Activated CD8-positive, alpha-beta T cell treated with anti-CD3 and anti-CD28 coated beads, Interleukin-2, amount 10 ng/mL, durations not matched to agents 7 days and 5 days (primary cell): Measurements from ENCODE around the gene TAF4. TPM values are rescaled to one million over a fixed set of nuclear protein-coding genes. Genes with fewer than 3 reads are reported as not detected.
"Not testable (repeated sequence)": the region's sequence is repeated elsewhere in the genome, so short reads cannot be mapped to it uniquely, and the experiment has no call there.

Source experiments
- ATAC-seq: fragments of 150-1000 bp; cut with Tn5 transposase; one replicate; pipeline ENCODE4 v1.10.0; 2021; ENCODE audit warnings: moderate library complexity
- CTCF ChIA-PET: fragments of 350-600 bp; sonication (Branson Sonifier 250); formaldehyde crosslinking; loops from one replicate; lab custom pipeline; 2021; ENCODE audit warnings: antibody characterized with exemption; lab: Charles Lee
- POLR2A ChIA-PET: fragments of 350-600 bp; sonication (Branson Sonifier 250); formaldehyde crosslinking; loops from one replicate; lab custom pipeline; 2021; ENCODE audit warnings: antibody characterized with exemption; lab: Charles Lee
- DNase-seq: peaks from one replicate; pipeline ENCODE4 v3.0.0-alpha.2; 2020
- H3K27ac Mint-ChIP-seq: one replicate; pipeline ENCODE4 v1.8.0; 2021; ENCODE audit warnings: mild to moderate bottlenecking, mixed read lengths
- H3K27me3 Mint-ChIP-seq: one replicate; pipeline ENCODE4 v1.8.0; 2021; ENCODE audit warnings: low read depth, mixed read lengths
- H3K36me3 Mint-ChIP-seq: one replicate; pipeline ENCODE4 v1.8.0; 2021; ENCODE audit warnings: low read depth, mixed read lengths
- H3K4me1 Mint-ChIP-seq: one replicate; pipeline ENCODE4 v1.8.0; 2021; ENCODE audit warnings: low read depth, mixed read lengths
- H3K4me3 Mint-ChIP-seq: one replicate; pipeline ENCODE4 v1.8.0; 2021; ENCODE audit warnings: mild to moderate bottlenecking, mixed read lengths
- H3K9me3 Mint-ChIP-seq: one replicate; pipeline ENCODE4 v1.8.0; 2022; ENCODE audit warnings: mixed read lengths; ENCODE audit not compliant: insufficient read depth
- total RNA-seq, 2 experiments: library from RNA; stranded (reverse); gene quantifications; one replicate each; pipeline ENCODE4 v1.2.3, GENCODE V29; 2021

TAF4 gene
- total RNA-seq, 2 experiments from 2014 or later = 24.0 to 24.1 TPM

GRCh38 chr20:61978491-61978890 is 87.2 kb downstream of the TAF4 start:
- ChIA-PET POLR2A (no interaction called here), CTCF (no interaction called here)
- no peaks in the 10 kb centered on the region for H3K27me3 Mint-ChIP-seq
- H3K4me3 Mint-ChIP-seq = no peak overlapping the region
- H3K27ac Mint-ChIP-seq = no peak overlapping the region
- ATAC-seq = no peak
- no peak for DNase-seq
- peaks cover 12% of the 10 kb centered on the region for H3K9me3 Mint-ChIP-seq
- H3K36me3 Mint-ChIP-seq = peaks cover 42% of the 10 kb centered on the region
- peaks cover 10% of the 10 kb centered on the region for H3K4me1 Mint-ChIP-seq

- Mint-ChIP-seq H3K9me3 (peaks cover 12% of the 10 kb centered on the region), H3K27ac (no peak overlapping the region), H3K4me3 (no peak overlapping the region), H3K4me1 (peaks cover 10% of the 10 kb centered on the region), H3K36me3 (peaks cover 52% of the 10 kb centered on the region), H3K27me3 (no peaks in the 10 kb centered on the region)
- POLR2A ChIA-PET = no interaction called here
- DNase-seq (no peak), ATAC-seq (no peak)
- CTCF ChIA-PET = no interaction called here
These were observed 88.3 kb downstream of the TAF4 start for GRCh38 chr20:61977419-61977786.

DNA sequence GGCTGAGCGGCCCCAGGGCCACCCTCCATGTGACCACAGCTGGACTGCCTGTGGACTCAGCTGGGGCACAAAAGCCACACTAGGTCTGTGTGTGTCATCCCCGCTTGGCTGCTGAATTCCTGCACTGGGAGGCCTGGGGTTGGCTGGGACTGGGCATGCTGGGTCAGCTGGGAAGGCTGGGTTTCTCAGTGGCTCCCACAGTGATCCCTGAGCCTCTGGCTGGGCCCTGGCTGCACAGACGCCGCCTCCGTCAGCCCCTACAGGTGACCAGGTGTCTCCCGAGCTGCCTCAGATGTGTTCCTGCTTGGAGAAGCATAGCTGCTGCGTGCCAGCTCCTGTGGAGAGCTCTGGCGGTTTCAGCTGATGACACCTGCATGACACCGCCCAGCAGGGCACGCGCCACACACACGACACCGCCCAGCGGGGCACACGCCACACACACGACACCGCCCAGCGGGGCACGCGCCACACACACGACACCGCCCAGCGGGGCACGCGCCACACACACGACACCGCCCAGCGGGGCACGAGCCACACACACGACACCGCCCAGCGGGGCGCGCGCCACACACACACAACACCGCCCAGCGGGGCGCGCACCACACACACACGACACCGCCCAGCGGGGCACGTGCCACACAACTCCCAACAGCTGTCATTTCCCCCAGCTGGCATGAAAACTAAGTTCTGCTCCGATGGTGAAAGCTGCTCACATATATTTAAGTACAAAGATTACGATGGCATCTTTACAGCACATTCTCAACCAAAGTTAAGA is 88.8 kb downstream of the TAF4 start:
- Mint-ChIP-seq H3K9me3 (peaks cover 12% of the 10 kb centered on the region), H3K4me1 (peaks cover 5% of the 10 kb centered on the region), H3K27ac (no peak overlapping the region), H3K36me3 (peaks cover 48% of the 10 kb centered on the region), H3K4me3 (no peak overlapping the region), H3K27me3 (no peaks in the 10 kb centered on the region)
- DNase-seq (no peak), ATAC-seq (no peak)
- CTCF ChIA-PET = no interaction called here
- POLR2A ChIA-PET = no interaction called here

DNA sequence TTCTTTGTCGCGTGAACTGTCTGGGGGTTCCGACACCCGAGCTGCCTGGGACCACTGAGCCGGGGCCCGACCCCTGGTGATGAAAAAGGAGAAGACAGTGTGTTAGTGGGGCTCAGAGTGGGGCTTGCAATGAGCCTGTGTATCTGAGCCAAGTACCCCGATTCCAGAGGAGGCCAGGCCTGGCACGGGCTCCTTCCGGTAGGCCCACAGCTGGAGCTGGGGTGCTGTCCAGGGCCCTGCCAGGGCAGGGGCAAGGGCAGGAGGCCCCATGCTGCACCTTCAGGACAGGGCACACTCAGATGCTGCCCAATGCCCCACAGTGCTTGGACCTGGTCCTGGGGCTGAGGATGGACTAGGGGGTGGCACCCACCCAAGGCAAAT is 89.4 kb downstream of the TAF4 start:
- no peak overlapping the region for H3K27ac Mint-ChIP-seq
- POLR2A ChIA-PET = no interaction called here
- no peak for ATAC-seq
- H3K36me3 Mint-ChIP-seq = peaks cover 45% of the 10 kb centered on the region
- peaks cover 10% of the 10 kb centered on the region for H3K9me3 Mint-ChIP-seq
- CTCF ChIA-PET = no interaction called here
- DNase-seq = no peak
- no peak overlapping the region for H3K4me3 Mint-ChIP-seq
- H3K27me3 Mint-ChIP-seq = no peaks in the 10 kb centered on the region
- H3K4me1 Mint-ChIP-seq = peaks cover 3% of the 10 kb centered on the region

DNA sequence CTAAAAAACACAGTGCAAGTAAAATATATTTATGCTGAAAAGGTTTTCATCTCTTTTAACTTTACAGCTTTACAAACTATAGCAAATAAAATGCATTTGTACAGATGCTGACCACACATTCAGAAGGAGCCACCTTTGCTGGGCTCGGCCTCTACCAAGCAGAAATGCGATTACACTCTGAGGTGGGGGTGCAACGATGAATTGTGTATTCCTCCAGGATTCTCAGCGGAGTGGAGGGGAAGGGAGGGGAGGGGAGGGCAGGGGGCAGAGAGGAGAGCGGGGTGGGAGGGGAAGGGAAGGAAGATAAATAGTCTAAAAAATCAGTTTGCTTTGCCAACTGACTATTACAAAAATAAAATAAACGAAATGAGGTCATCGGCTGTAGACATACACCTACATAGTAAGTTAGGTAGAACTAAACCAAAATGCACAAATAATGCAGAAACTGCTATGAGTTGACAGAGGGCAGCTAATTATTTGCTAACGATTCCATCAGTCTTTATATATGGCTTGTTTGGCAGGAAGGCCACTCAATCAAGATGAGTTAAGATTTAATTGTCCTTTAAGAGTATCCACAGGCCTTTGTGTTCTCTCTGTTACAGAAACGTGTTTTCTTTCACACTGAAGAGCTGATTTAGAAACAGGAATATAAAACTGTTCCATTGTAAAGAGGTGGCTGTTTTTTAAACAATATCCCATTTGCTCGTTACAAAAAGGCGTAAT is 90.1 kb downstream of the TAF4 start:
- H3K9me3 Mint-ChIP-seq = peaks cover 3% of the 10 kb centered on the region
- H3K4me3 Mint-ChIP-seq = no peak overlapping the region
- ChIA-PET POLR2A (no interaction called here), CTCF (no interaction called here)
- no peaks in the 10 kb centered on the region for H3K4me1 Mint-ChIP-seq
- no peak for ATAC-seq
- no peak for DNase-seq
- H3K27me3 Mint-ChIP-seq = no peaks in the 10 kb centered on the region
- peaks cover 39% of the 10 kb centered on the region for H3K36me3 Mint-ChIP-seq
- H3K27ac Mint-ChIP-seq = no peak overlapping the region

DNA sequence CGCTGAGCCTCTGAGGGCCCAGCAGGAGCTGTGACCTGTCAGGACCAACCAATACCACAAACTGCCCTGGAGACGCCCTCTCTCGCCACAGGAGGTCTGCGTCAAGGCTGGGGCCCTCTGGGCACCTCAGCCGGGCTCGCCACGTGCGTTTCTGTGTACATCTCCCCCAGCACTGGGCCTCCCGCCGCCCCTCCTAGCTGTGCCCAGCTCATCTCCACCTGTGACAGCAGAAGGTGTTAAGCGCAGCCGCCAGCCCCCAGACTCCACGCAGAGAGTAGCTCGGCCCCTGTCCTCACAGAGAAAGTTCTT is 91.4 kb downstream of the TAF4 start:
- CTCF ChIA-PET = no interaction called here
- DNase-seq = no peak
- Mint-ChIP-seq H3K4me3 (no peak overlapping the region), H3K9me3 (no peaks in the 10 kb centered on the region), H3K27ac (no peak overlapping the region), H3K36me3 (peaks cover 36% of the 10 kb centered on the region), H3K27me3 (no peaks in the 10 kb centered on the region), H3K4me1 (no peaks in the 10 kb centered on the region)
- ATAC-seq = no peak
- POLR2A ChIA-PET = no interaction called here

DNA sequence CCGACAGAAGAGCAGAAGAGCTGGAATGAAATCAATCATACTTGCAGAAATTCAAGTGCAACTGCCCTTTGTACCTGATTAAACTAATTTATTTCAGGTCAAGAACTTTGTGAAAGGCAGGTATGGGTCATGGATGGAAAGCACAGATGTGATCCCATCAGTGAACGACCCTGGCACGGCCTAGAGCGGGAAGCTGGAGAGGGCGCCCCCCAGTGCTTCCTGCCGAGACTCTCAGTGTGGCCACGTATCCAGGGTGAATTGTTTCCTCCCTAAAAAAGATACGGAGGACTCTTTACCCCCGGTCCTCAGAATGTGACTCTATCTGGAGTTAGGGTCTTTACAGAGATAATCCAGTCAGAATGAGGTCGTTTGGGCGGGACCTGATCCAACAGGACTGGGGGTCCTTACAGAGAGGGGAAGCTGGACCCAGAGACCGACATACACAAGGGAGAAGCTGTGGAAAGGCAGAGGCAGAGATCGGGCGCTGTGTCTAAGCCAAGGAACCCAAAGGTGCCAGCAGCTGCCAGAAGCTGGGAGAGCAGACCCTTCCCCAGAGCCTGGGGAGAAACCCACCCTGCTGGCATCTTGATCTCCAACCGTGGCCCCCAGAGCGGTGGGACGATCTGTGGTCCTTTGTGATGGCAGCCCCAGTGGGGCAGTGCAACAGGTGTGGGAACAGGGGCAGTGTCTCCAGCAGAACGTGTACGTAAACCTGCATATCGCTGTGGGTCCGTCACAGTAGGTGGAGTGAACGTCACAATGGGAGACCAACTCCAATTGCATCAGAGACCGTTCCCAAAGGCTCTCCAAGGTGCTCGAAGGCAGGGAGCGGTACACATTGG is 91.9 kb downstream of the TAF4 start:
- no peak overlapping the region for H3K27ac Mint-ChIP-seq
- CTCF ChIA-PET = no interaction called here
- peaks cover 31% of the 10 kb centered on the region for H3K36me3 Mint-ChIP-seq
- no peaks in the 10 kb centered on the region for H3K27me3 Mint-ChIP-seq
- DNase-seq (no peak), ATAC-seq (no peak)
- H3K9me3 Mint-ChIP-seq = no peaks in the 10 kb centered on the region
- H3K4me3 Mint-ChIP-seq = no peak overlapping the region
- POLR2A ChIA-PET = no interaction called here
- H3K4me1 Mint-ChIP-seq = no peaks in the 10 kb centered on the region

DNA sequence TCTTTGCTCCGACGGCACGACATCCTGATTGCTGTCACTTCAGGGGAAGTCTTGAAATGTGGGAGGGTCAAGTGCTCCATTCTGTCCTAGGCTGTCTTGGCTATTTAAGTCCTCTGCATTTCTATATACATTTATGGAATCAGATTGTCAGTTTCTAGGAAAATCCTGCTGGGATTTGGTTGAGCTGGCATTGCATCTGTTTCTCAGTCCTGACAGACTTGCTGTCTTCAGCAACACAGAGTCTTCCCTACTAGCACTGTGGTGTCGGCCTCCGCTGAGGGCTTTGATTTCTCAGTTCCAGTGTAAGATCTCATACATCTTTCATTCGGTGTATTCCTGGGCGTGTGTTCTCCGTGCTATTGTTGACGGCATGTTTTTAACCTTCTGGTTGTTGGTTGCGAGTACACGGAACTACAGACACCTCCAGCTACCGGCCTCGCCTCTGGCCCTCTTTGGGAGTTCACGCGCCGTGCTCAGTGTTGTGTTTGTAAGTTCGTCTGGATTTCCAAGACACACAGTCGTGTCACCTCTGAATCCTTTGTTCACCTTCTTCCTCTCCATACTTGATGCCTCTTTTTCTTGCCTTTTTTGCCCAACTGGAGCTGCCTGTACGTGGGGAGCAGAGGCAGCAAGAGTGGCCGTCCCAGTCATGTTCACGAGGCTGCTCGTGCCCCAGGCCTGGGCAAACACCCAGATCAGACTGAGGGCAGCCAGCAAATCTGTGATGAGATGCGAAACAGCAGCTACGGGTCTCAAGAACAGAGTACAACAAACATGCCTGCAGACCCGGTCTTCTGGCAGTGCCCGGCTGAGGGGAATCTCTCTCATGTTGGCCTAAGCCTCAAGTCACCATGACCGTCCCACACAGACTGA is 92.8 kb downstream of the TAF4 start:
- no peak overlapping the region for H3K4me3 Mint-ChIP-seq
- no peak for ATAC-seq
- H3K27ac Mint-ChIP-seq = no peak overlapping the region
- peaks cover 31% of the 10 kb centered on the region for H3K36me3 Mint-ChIP-seq
- DNase-seq = no peak
- no peaks in the 10 kb centered on the region for H3K4me1 Mint-ChIP-seq
- H3K9me3 Mint-ChIP-seq = no peaks in the 10 kb centered on the region
- H3K27me3 Mint-ChIP-seq = no peaks in the 10 kb centered on the region
- ChIA-PET CTCF (interaction anchor here (0.7 kb wide), 1 partner anchor 58 kb away, joined by 3 read pairs; no protein-coding TSS in a partner anchor), POLR2A (no interaction called here)

DNA sequence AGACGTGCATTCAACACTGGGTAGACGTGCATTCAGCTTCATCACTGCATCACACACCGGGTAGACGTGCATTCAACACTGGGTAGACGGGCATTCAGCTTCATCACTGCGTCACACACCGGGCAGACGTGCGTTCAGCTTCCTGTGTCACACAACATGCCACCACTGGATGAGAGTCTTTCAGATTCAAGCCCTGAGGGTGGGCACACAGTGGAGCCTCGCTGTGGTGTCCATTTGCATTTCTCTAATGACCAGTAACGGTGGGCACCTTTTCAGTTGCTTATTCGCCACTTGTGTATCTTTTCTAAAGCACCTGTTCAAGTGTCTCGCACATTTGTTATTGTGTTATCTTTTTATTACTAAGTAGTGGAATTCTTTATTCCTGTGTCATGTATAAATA is 94.1 kb downstream of the TAF4 start:
- H3K36me3 Mint-ChIP-seq = peaks cover 23% of the 10 kb centered on the region
- H3K27ac Mint-ChIP-seq, H3K4me1 Mint-ChIP-seq, ATAC-seq, DNase-seq, H3K27me3 Mint-ChIP-seq, H3K9me3 Mint-ChIP-seq, POLR2A ChIA-PET, H3K4me3 Mint-ChIP-seq, CTCF ChIA-PET: not testable (repeated sequence)

DNA sequence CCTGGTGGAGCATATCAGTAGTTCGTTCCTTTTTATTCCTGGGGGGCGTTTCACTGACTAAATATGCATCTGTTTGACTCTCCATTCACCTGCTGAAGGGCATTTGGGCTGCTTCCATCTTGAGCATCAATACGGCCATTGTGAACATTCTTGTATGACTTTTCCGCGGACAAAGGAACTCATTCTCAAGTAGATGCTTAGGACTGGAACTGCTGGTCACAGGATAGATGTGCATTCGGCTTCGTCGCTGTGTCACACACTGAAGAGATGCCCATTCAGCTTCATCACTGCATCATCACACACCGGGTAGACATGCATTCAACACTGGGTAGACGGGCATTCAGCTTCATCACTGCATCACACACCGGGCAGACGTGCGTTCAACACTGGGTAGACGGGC is 95.3 kb downstream of the TAF4 start:
- POLR2A ChIA-PET = no interaction called here
- Mint-ChIP-seq H3K4me1 (no peaks in the 10 kb centered on the region), H3K27ac (no peak overlapping the region), H3K36me3 (peaks cover 21% of the 10 kb centered on the region), H3K27me3 (no peaks in the 10 kb centered on the region), H3K9me3 (no peaks in the 10 kb centered on the region), H3K4me3 (no peak overlapping the region)
- DNase-seq (no peak), ATAC-seq (no peak)
- CTCF ChIA-PET = no interaction called here

- Mint-ChIP-seq H3K36me3 (peaks cover 20% of the 10 kb centered on the region), H3K4me3 (no peak overlapping the region), H3K27me3 (no peaks in the 10 kb centered on the region), H3K9me3 (no peaks in the 10 kb centered on the region), H3K27ac (no peak overlapping the region), H3K4me1 (no peaks in the 10 kb centered on the region)
- ATAC-seq = no peak
- POLR2A ChIA-PET = no interaction called here
- CTCF ChIA-PET = no interaction called here
- no peak for DNase-seq
These were observed 95.9 kb downstream of the TAF4 start for GRCh38 chr20:61969806-61970205.
